HepG2 (cell line): ENCODE data around the gene BRD3. TPM values are rescaled to one million over a fixed set of nuclear protein-coding genes. Genes with fewer than 3 reads are reported as not detected.

Experiments
- CENPT ChIP-seq: sonication (generic); formaldehyde crosslinking; IDR thresholded peaks from 2 replicates; pipeline ENCODE4 v1.8.0; 2022; ENCODE audit warnings: low read depth, mild to moderate bottlenecking, moderate library complexity, missing genetic modification reagents
- HNRNPLL ChIP-seq: fragments of 200-400 bp; formaldehyde crosslinking; IDR thresholded peaks from 2 replicates; pipeline ENCODE4 v1.6.1; 2017; ENCODE audit warnings: mild to moderate bottlenecking, low read depth, low read length; ENCODE audit not compliant: poor library complexity, severe bottlenecking
- PHF8 ChIP-seq: sonication (generic); formaldehyde crosslinking; IDR thresholded peaks from 2 replicates; pipeline ENCODE4 v1.5.0; 2020; ENCODE audit warnings: missing genetic modification reagents
- SNRNP70 ChIP-seq: fragments of 200-400 bp; formaldehyde crosslinking; IDR thresholded peaks from 2 replicates; pipeline ENCODE4 v1.6.1; 2017; ENCODE audit warnings: mild to moderate bottlenecking, low read depth, low read length, moderate library complexity
- SP1 ChIP-seq, 2 experiments: fragments of 450-650 bp in 1 of 2; sonication (generic) in 1 of 2; formaldehyde crosslinking in 1 of 2; IDR thresholded peaks; 2 replicates each; pipeline versions ENCODE4 v1.4.0 to v1.6.1; 2016 to 2020; ENCODE audit warnings: missing genetic modification reagents in 1 of 2
- ZNF331 ChIP-seq: sonication (generic); formaldehyde crosslinking; IDR thresholded peaks from 2 replicates; pipeline ENCODE4 v1.4.0; 2020; ENCODE audit warnings: missing genetic modification reagents
- ZNF781 ChIP-seq: sonication (generic); formaldehyde crosslinking; IDR thresholded peaks from 2 replicates; pipeline ENCODE4 v1.5.1; 2020; ENCODE audit warnings: borderline replicate concordance, mild to moderate bottlenecking, missing genetic modification reagents; ENCODE audit errors: not compliant biosample characterization
- polyA plus RNA-seq, 8 experiments: library from polyadenylated mRNA; depleted of rRNA in 3 of 8; stranded (reverse) in 7 of 8; unstranded in 1 of 8; fragments of >200 nt; fragmentation: Illumina TruSeq in 4 of 8; extraction: Trizol in 4 of 8; gene quantifications; 2 replicates each; pipeline versions ENCODE4 v1.2.1 to v1.2.3, GENCODE V29; 2011 to 2016; ENCODE audit warnings: low read depth in 4 of 8, missing spikeins in 1 of 8, mixed read lengths in 1 of 8; ENCODE audit not compliant: insufficient read depth in 1 of 8
- total RNA-seq, 5 experiments: library from RNA; depleted of rRNA; stranded (reverse); fragments of >200 nt; fragmentation: Illumina TruSeq; extraction: Trizol; gene quantifications; 2 replicates each; pipeline ENCODE4 v1.2.3, GENCODE V29; 2016; ENCODE audit warnings: low read depth in 1 of 5
- TF ChIP-seq, protein P1 (sequence below): IDR thresholded peaks from 2 replicates; pipeline ENCODE4 v1.6.1; 2016; ENCODE audit warnings: missing biosample characterization, missing genetic modification reagents, low read depth
- TF ChIP-seq, protein P2 (sequence below): sonication (generic); formaldehyde crosslinking; conservative IDR thresholded peaks from 2 replicates; pipeline ENCODE4 v1.8.0; 2022; ENCODE audit warnings: missing genetic modification reagents
- TF ChIP-seq, protein P3 (sequence below): sonication (generic); formaldehyde crosslinking; IDR thresholded peaks from 2 replicates; pipeline ENCODE4 v1.9.0; 2021; ENCODE audit warnings: missing genetic modification reagents, borderline replicate concordance
- TF ChIP-seq, protein P4 (sequence below): sonication (generic); formaldehyde crosslinking; IDR thresholded peaks from 2 replicates; pipeline ENCODE4 v1.5.1; 2020; ENCODE audit warnings: mild to moderate bottlenecking, missing genetic modification reagents, moderate library complexity
- TF ChIP-seq, protein P5 (sequence below): sonication (generic); formaldehyde crosslinking; IDR thresholded peaks from 2 replicates; pipeline ENCODE4 v1.9.0; 2021; ENCODE audit warnings: mild to moderate bottlenecking, missing genetic modification reagents

The BRD3 gene
- total and polyA plus RNA-seq, 2 of the 13 experiments (the other 11 are each of a cell fraction or from before 2014, with no cell fraction given), result 5.9 to 12.9 TPM

DNA sequence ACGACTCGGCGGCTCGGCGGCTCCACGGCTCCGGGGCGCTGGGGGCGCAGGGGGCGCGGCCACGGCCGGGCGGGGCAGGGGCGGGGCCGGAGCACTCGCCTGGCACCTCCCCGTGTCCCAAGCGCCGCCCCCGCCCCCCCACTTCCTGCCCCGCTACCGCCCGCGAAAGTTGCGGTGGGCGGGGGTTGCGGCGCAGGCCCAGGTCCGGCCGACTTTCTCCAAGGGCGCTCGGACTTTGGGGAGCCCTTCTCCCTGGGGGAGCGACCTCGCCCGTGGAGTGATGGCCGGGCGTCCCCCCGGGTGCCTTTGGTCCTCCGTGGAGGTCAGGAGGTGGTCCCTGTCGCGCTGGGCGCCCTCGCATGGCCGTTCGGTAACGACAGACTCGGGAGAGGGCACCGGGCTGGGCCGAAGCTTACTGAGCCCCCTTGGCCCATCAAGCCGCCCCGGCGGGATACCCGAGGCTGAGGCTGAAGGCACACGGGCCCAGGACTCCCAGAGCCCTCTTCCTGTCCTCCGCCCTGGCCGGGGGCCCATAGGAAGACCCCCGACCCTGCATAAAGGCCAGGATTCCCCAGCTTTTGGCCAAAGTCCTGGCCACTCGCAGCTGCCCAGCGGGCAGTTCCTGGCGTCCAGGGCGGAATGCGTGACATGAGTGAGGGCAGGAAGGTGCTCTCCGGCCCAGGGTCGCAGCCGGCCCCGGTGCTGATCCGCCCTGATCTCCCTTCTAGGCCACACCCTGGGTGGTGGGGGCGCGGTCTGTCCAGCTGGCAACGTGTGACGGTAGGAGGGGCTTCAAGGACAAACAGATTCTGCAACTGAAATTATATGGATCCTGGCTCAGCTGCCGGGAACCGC lies 74.8 kb downstream of the BRD3 start (continued):
- TF ChIP-seq, protein P1, sequence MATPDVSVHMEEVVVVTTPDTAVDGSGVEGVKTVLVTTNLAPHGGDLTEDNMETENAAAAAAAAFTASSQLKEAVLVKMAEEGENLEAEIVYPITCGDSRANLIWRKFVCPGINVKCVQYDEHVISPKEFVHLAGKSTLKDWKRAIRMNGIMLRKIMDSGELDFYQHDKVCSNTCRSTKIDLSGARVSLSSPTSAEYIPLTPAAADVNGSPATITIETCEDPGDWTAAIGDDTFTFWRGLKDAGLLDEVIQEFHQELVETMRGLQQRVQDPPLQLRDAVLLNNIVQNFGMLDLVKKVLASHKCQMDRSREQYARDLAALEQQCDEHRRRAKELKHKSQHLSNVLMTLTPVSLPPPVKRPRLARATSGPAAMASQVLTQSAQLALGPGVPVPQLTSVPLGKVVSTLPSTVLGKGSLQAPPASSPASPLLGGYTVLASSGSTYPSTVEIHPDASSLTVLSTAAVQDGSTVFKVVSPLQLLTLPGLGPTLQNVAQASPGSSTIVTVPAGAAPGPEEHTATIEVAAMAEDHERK (CRISPR knock-in tag), result no peak
- TF ChIP-seq CENPT (CRISPR knock-in tag) (0 out of 2 replicates have a peak, but pooled peaks have one; percentile 58), ZNF331 (CRISPR knock-in tag) (no peak; the same call in 1 of the 2 replicates), SP1 (IDR thresholded peaks at IDR 0.05) (no peak), SP1 (CRISPR knock-in tag; IDR thresholded peaks at IDR 0.05) (peak; percentile 42; the same call in 1 of the 2 replicates), HNRNPLL (peak; percentile 84), PHF8 (CRISPR knock-in tag) (peak; percentile 81), ZNF781 (CRISPR knock-in tag) (no peak), SNRNP70 (no peak)
- TF ChIP-seq, protein P2, sequence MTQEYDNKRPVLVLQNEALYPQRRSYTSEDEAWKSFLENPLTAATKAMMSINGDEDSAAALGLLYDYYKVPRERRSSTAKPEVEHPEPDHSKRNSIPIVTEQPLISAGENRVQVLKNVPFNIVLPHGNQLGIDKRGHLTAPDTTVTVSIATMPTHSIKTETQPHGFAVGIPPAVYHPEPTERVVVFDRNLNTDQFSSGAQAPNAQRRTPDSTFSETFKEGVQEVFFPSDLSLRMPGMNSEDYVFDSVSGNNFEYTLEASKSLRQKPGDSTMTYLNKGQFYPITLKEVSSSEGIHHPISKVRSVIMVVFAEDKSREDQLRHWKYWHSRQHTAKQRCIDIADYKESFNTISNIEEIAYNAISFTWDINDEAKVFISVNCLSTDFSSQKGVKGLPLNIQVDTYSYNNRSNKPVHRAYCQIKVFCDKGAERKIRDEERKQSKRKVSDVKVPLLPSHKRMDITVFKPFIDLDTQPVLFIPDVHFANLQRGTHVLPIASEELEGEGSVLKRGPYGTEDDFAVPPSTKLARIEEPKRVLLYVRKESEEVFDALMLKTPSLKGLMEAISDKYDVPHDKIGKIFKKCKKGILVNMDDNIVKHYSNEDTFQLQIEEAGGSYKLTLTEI (CRISPR knock-in tag), result no peak
- TF ChIP-seq, protein P3, sequence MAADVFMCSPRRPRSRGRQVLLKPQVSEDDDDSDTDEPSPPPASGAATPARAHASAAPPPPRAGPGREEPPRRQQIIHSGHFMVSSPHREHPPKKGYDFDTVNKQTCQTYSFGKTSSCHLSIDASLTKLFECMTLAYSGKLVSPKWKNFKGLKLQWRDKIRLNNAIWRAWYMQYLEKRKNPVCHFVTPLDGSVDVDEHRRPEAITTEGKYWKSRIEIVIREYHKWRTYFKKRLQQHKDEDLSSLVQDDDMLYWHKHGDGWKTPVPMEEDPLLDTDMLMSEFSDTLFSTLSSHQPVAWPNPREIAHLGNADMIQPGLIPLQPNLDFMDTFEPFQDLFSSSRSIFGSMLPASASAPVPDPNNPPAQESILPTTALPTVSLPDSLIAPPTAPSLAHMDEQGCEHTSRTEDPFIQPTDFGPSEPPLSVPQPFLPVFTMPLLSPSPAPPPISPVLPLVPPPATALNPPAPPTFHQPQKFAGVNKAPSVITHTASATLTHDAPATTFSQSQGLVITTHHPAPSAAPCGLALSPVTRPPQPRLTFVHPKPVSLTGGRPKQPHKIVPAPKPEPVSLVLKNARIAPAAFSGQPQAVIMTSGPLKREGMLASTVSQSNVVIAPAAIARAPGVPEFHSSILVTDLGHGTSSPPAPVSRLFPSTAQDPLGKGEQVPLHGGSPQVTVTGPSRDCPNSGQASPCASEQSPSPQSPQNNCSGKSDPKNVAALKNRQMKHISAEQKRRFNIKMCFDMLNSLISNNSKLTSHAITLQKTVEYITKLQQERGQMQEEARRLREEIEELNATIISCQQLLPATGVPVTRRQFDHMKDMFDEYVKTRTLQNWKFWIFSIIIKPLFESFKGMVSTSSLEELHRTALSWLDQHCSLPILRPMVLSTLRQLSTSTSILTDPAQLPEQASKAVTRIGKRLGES (CRISPR knock-in tag), result no peak
- TF ChIP-seq, protein P4, sequence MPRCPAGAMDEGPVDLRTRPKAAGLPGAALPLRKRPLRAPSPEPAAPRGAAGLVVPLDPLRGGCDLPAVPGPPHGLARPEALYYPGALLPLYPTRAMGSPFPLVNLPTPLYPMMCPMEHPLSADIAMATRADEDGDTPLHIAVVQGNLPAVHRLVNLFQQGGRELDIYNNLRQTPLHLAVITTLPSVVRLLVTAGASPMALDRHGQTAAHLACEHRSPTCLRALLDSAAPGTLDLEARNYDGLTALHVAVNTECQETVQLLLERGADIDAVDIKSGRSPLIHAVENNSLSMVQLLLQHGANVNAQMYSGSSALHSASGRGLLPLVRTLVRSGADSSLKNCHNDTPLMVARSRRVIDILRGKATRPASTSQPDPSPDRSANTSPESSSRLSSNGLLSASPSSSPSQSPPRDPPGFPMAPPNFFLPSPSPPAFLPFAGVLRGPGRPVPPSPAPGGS (CRISPR knock-in tag), result peak; percentile 85
- TF ChIP-seq, protein P5, sequence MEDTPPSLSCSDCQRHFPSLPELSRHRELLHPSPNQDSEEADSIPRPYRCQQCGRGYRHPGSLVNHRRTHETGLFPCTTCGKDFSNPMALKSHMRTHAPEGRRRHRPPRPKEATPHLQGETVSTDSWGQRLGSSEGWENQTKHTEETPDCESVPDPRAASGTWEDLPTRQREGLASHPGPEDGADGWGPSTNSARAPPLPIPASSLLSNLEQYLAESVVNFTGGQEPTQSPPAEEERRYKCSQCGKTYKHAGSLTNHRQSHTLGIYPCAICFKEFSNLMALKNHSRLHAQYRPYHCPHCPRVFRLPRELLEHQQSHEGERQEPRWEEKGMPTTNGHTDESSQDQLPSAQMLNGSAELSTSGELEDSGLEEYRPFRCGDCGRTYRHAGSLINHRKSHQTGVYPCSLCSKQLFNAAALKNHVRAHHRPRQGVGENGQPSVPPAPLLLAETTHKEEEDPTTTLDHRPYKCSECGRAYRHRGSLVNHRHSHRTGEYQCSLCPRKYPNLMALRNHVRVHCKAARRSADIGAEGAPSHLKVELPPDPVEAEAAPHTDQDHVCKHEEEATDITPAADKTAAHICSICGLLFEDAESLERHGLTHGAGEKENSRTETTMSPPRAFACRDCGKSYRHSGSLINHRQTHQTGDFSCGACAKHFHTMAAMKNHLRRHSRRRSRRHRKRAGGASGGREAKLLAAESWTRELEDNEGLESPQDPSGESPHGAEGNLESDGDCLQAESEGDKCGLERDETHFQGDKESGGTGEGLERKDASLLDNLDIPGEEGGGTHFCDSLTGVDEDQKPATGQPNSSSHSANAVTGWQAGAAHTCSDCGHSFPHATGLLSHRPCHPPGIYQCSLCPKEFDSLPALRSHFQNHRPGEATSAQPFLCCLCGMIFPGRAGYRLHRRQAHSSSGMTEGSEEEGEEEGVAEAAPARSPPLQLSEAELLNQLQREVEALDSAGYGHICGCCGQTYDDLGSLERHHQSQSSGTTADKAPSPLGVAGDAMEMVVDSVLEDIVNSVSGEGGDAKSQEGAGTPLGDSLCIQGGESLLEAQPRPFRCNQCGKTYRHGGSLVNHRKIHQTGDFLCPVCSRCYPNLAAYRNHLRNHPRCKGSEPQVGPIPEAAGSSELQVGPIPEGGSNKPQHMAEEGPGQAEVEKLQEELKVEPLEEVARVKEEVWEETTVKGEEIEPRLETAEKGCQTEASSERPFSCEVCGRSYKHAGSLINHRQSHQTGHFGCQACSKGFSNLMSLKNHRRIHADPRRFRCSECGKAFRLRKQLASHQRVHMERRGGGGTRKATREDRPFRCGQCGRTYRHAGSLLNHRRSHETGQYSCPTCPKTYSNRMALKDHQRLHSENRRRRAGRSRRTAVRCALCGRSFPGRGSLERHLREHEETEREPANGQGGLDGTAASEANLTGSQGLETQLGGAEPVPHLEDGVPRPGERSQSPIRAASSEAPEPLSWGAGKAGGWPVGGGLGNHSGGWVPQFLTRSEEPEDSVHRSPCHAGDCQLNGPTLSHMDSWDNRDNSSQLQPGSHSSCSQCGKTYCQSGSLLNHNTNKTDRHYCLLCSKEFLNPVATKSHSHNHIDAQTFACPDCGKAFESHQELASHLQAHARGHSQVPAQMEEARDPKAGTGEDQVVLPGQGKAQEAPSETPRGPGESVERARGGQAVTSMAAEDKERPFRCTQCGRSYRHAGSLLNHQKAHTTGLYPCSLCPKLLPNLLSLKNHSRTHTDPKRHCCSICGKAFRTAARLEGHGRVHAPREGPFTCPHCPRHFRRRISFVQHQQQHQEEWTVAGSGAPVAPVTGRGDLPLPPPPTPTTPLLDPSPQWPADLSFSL, result no peak
